HCT116 (cell line): Measurements from ENCODE around the gene HORMAD2. TPM values are rescaled to one million over a fixed set of nuclear protein-coding genes. Genes with fewer than 3 reads are reported as not detected.

ENCODE experiments used
- ATAC-seq: fragments of 200-7000 bp; cut with Tn5 transposase; 2 replicates; pipeline ENCODE4 v1.9.1; 2020; ENCODE audit warnings: mild to moderate bottlenecking, moderate library complexity
- BruUV-seq: library from RNA; stranded (reverse); fragments of 400-500 nt; replicated peaks from 2 replicates; lab custom pipeline; 2021; lab: Mats Ljungman, UMichigan
- CTCF ChIA-PET: fragments of 300-600 bp; sonication (Branson Sonifier 250); formaldehyde crosslinking; loops from one replicate; lab custom pipeline; 2021; ENCODE audit warnings: antibody characterized with exemption; lab: Charles Lee
- POLR2A ChIA-PET: fragments of 300-600, 350-600 bp; sonication (Branson Sonifier 250); formaldehyde crosslinking; loops from one replicate; lab custom pipeline; 2021; ENCODE audit warnings: antibody characterized with exemption; lab: Charles Lee
- RAD21 ChIA-PET, 2 experiments: fragments of 300-600 bp; sonication (Branson Sonifier 250); formaldehyde crosslinking; loops; one replicate each; lab custom pipeline; 2023; ENCODE audit warnings: low total read pairs in 2 of 2; ENCODE audit not compliant: uncharacterized antibody in 2 of 2, unreplicated experiment in 2 of 2, low non-redundant PET in 1 of 2; lab: Charles Lee
- DNase-seq: peaks from one replicate; pipeline ENCODE4 v3.0.0-alpha.2; 2010; ENCODE audit warnings: low read depth, low spot score
- H2AFZ ChIP-seq: fragments of 200-600 bp; shearing (Covaris generic), sonication (generic); 2 replicates; pipeline ENCODE4 v1.6.1; 2017; ENCODE audit warnings: low read depth, mixed run types, mixed read lengths, antibody characterized with exemption, low read length; ENCODE audit not compliant: poor library complexity, severe bottlenecking
- H3K27ac ChIP-seq: 2 replicates; pipeline ENCODE4 v1.5.1; 2012; ENCODE audit warnings: low read depth, low read length
- H3K27me3 ChIP-seq: fragments of 200-600 bp; sonication (generic); 2 replicates; pipeline ENCODE4 v1.6.1; 2016; ENCODE audit warnings: mixed run types, low read length, mixed read lengths; ENCODE audit not compliant: insufficient read depth
- H3K36me3 ChIP-seq, 2 experiments: fragments of 200-500 bp in 1 of 2; fragments of 200-600 bp in 1 of 2; sonication (Bioruptor generic) in 1 of 2; sonication (generic) in 1 of 2; 2 replicates each; pipeline versions ENCODE4 v1.5.1 to v1.6.1; 2014 to 2016; ENCODE audit warnings: low read length in 2 of 2, inconsistent platforms in 1 of 2, mixed read lengths in 1 of 2, mixed run types in 1 of 2; ENCODE audit not compliant: insufficient read depth in 2 of 2, control insufficient read depth in 1 of 2
- H3K4me1 ChIP-seq, 2 experiments: fragments of 200-600 bp in 1 of 2; sonication (generic) in 1 of 2; 2 replicates each; pipeline versions ENCODE4 v1.5.1 to v1.6.1; 2012 to 2017; ENCODE audit warnings: low read length in 2 of 2, inconsistent platforms in 1 of 2, mild to moderate bottlenecking in 1 of 2, mixed read lengths in 1 of 2, mixed run types in 1 of 2, moderate library complexity in 1 of 2; ENCODE audit not compliant: insufficient read depth in 2 of 2, control insufficient read depth in 1 of 2
- H3K4me2 ChIP-seq: fragments of 200-600 bp; sonication (generic); 2 replicates; pipeline ENCODE4 v1.6.1; 2017; ENCODE audit warnings: mixed run types, low read length, mixed read lengths
- H3K4me3 ChIP-seq, 2 experiments: fragments of 200-600 bp in 1 of 2; sonication (generic) in 1 of 2; replicated peaks in 1 of 2; 2 replicates each; pipeline ENCODE4 v1.5.1; 2011 to 2016; ENCODE audit warnings: low read length in 2 of 2, control low read depth in 1 of 2, low read depth in 1 of 2, mild to moderate bottlenecking in 1 of 2, mixed read lengths in 1 of 2, mixed run types in 1 of 2
- H3K79me2 ChIP-seq: fragments of 200-600 bp; sonication (generic); 2 replicates; pipeline ENCODE4 v1.6.1; 2017; ENCODE audit warnings: mild to moderate bottlenecking, mixed run types, low read length, moderate library complexity, mixed read lengths; ENCODE audit not compliant: insufficient read depth
- H3K9ac ChIP-seq: fragments of 200-600 bp; sonication (generic); 2 replicates; pipeline ENCODE4 v1.6.1; 2016; ENCODE audit warnings: low read length, mixed read lengths
- H3K9me2 ChIP-seq: fragments of 200-600 bp; sonication (generic), shearing (Covaris generic); 2 replicates; pipeline ENCODE4 v1.6.1; 2017; ENCODE audit warnings: mixed run types, mild to moderate bottlenecking, moderate library complexity; ENCODE audit not compliant: insufficient read depth
- H3K9me3 ChIP-seq, 2 experiments: fragments of 200-500 bp in 1 of 2; fragments of 200-600 bp in 1 of 2; sonication (Bioruptor generic) in 1 of 2; sonication (generic) in 1 of 2; 2 replicates each; pipeline ENCODE4 v1.6.1; 2014 to 2017; ENCODE audit warnings: low read length in 2 of 2, mixed read lengths in 2 of 2, inconsistent platforms in 1 of 2, low read depth in 1 of 2, mild to moderate bottlenecking in 1 of 2, mixed run types in 1 of 2, moderate library complexity in 1 of 2; ENCODE audit not compliant: control insufficient read depth in 1 of 2, insufficient read depth in 1 of 2
- H4K20me1 ChIP-seq: fragments of 200-600 bp; sonication (generic), shearing (Covaris generic); 2 replicates; pipeline ENCODE4 v1.6.1; 2017; ENCODE audit warnings: mixed run types, mild to moderate bottlenecking, moderate library complexity; ENCODE audit not compliant: insufficient read depth
- CTCF ChIP-seq, 3 experiments: fragments of 200-600 bp in 1 of 3; sonication (generic) in 1 of 3; IDR thresholded peaks in 2 of 3; conservative IDR thresholded peaks in 1 of 3; 2 replicates each; pipeline ENCODE4 v1.5.1; 2012 to 2017; ENCODE audit warnings: low read depth in 2 of 3, low read length in 2 of 3, antibody characterized with exemption in 1 of 3, borderline replicate concordance in 1 of 3, control low read depth in 1 of 3, mild to moderate bottlenecking in 1 of 3, mixed read lengths in 1 of 3, mixed run types in 1 of 3, moderate library complexity in 1 of 3; ENCODE audit not compliant: insufficient read depth in 1 of 3
- EGR1 ChIP-seq: IDR thresholded peaks from 2 replicates; pipeline ENCODE4 v1.6.1; 2012; ENCODE audit warnings: low read depth
- ELF1 ChIP-seq: IDR thresholded peaks from 2 replicates; pipeline ENCODE4 v1.6.1; 2012; ENCODE audit warnings: low read depth, borderline replicate concordance
- JUND ChIP-seq: IDR thresholded peaks from 2 replicates; pipeline ENCODE4 v1.6.1; 2012
- POLR2A ChIP-seq: IDR thresholded peaks from 2 replicates; pipeline ENCODE4 v1.7.0; 2011; ENCODE audit warnings: borderline replicate concordance; ENCODE audit not compliant: insufficient read depth, insufficient read length; ENCODE audit errors: extremely low read depth
- RAD21 ChIP-seq: IDR thresholded peaks from 2 replicates; pipeline ENCODE4 v1.6.1; 2012; ENCODE audit warnings: low read depth, mild to moderate bottlenecking
- SIN3A ChIP-seq: IDR thresholded peaks from 2 replicates; pipeline ENCODE4 v1.6.1; 2012; ENCODE audit warnings: low read depth
- TCF7L2 ChIP-seq: IDR thresholded peaks from 2 replicates; pipeline ENCODE4 v1.7.0; 2011; ENCODE audit warnings: borderline replicate concordance, inconsistent platforms; ENCODE audit not compliant: insufficient read depth, insufficient read length; ENCODE audit errors: extremely low read depth
- YY1 ChIP-seq: IDR thresholded peaks from 2 replicates; pipeline ENCODE4 v1.6.1; 2011; ENCODE audit warnings: low read length, low read depth, moderate library complexity, mild to moderate bottlenecking; ENCODE audit not compliant: insufficient replicate concordance; ENCODE audit errors: extremely low read depth
- intact Hi-C: fragments of 100-400 bp; cut with micrococcal nuclease; formaldehyde crosslinking; loops from 2 replicates; pipeline ENCODE4 v1.10.0; 2022
- total RNA-seq: library from RNA; stranded (reverse); gene quantifications from one replicate; pipeline ENCODE4 v1.2.1, GENCODE V29; 2021; ENCODE audit not compliant: unreplicated experiment
- TF ChIP-seq, protein P1 (sequence below): IDR thresholded peaks from 2 replicates; pipeline ENCODE4 v1.6.1; 2012
- TF ChIP-seq, protein P2 (sequence below): IDR thresholded peaks from 2 replicates; pipeline ENCODE4 v1.6.1; 2011; ENCODE audit warnings: mild to moderate bottlenecking, low read length, moderate library complexity; ENCODE audit not compliant: insufficient replicate concordance; ENCODE audit errors: extremely low read depth
- TF ChIP-seq, protein P3 (sequence below): IDR thresholded peaks from 2 replicates; pipeline ENCODE4 v1.6.1; 2012

The HORMAD2 gene
- total RNA-seq, 1 experiment from 2014 or later, result not detected

- H3K79me2 ChIP-seq, result no peaks in the 10 kb centered on the region
- DNase-seq, result no peak
- no peaks in the 10 kb centered on the region for H3K27me3 ChIP-seq
- BruUV-seq, result no TSS peak
- no peaks in the 10 kb centered on the region for H4K20me1 ChIP-seq
- peaks cover 44 to 90% of the 10 kb centered on the region in 2 experiments for H3K4me1 ChIP-seq
- ChIA-PET RAD21 (no interaction called here), POLR2A (interaction anchor here (0.8 to 6.3 kb wide), 5 partner anchors 8 to 115 kb away, joined by 3 to 43 read pairs (median 9); no protein-coding TSS in a partner anchor), CTCF (no interaction called here)
- H3K36me3 ChIP-seq, result no peaks in the 10 kb centered on the region
- ATAC-seq, result no peak
- peak overlapping the region; percentile 55 for H3K4me2 ChIP-seq
- H3K4me3 ChIP-seq, result no peak overlapping the region
- intact Hi-C loops, result no loop called here
- peak overlapping the region; percentile 92 for H3K27ac ChIP-seq
- H3K9me2 ChIP-seq, result no peaks in the 10 kb centered on the region
- H2AFZ ChIP-seq, result no peak overlapping the region
- no peaks in the 10 kb centered on the region; a peak in 1 of 4 replicates for H3K9me3 ChIP-seq
- H3K9ac ChIP-seq, result peak overlapping the region; percentile 57
- TF ChIP-seq EGR1 (no peak), TCF7L2 (no peak), YY1 (no peak), POLR2A (no peak), RAD21 (no peak), JUND (no peak), CTCF (IDR thresholded peaks at IDR 0.05 in 2 of 3, conservative IDR thresholded peaks at IDR 0.05 in 1 of 3; ENCODE audit: borderline replicate concordance in 1 of 3, insufficient read depth in 1 of 3, low read depth in 2 of 3, low read length in 2 of 3) (no peak), SIN3A (no peak), ELF1 (no peak)
- TF ChIP-seq, protein P1, sequence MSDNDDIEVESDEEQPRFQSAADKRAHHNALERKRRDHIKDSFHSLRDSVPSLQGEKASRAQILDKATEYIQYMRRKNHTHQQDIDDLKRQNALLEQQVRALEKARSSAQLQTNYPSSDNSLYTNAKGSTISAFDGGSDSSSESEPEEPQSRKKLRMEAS, result no peak
- TF ChIP-seq, protein P2, sequence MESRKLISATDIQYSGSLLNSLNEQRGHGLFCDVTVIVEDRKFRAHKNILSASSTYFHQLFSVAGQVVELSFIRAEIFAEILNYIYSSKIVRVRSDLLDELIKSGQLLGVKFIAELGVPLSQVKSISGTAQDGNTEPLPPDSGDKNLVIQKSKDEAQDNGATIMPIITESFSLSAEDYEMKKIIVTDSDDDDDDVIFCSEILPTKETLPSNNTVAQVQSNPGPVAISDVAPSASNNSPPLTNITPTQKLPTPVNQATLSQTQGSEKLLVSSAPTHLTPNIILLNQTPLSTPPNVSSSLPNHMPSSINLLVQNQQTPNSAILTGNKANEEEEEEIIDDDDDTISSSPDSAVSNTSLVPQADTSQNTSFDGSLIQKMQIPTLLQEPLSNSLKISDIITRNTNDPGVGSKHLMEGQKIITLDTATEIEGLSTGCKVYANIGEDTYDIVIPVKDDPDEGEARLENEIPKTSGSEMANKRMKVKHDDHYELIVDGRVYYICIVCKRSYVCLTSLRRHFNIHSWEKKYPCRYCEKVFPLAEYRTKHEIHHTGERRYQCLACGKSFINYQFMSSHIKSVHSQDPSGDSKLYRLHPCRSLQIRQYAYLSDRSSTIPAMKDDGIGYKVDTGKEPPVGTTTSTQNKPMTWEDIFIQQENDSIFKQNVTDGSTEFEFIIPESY, result no peak
- TF ChIP-seq, protein P3, sequence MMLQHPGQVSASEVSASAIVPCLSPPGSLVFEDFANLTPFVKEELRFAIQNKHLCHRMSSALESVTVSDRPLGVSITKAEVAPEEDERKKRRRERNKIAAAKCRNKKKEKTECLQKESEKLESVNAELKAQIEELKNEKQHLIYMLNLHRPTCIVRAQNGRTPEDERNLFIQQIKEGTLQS, result no peak
Measured at GRCh38 chr22:30223303-30223702, 143.0 kb downstream of the HORMAD2 start.
